Heart left ventricle (tissue), 13 donors: ENCODE measurements around the gene DGKZ.

Experiments
- POLR2A ChIP-seq, 2 donors: fragments of 450-650 bp; IDR thresholded peaks; one replicate each; pipeline ENCODE4 v1.6.1; 2017; ENCODE audit warnings: antibody characterized with exemption in 2 of 2, mild to moderate bottlenecking in 2 of 2, moderate library complexity in 2 of 2
- TF ChIP-seq, protein P1 (sequence below), 12 donors: fragments of 200-600 bp; sonication (generic) in 4 of 12; IDR thresholded peaks; one replicate each; pipeline versions ENCODE4 v1.5.0 to v1.8.0; 2018 to 2022; ENCODE audit warnings: antibody characterized with exemption in 12 of 12, mild to moderate bottlenecking in 5 of 12
- donor health status: ischemic (EF 13 %, LVEDD 7.1; RV severe dilation, severe dysfunction).
- donor health status: DM: no; HTN: yes; CAD: no.
- donor health status: DM: no; HTN: no; CAD: no.
- donor health status: ischemic (EF 25% LVEDD 6.9; RV normal size, moderate dysfunction).
- donor health status: ischemic (EF 25% LVEDD 5.7; RV mildly dilated, moderate dysfunction).
- donor health status: ischemic (EF 35%, LVEDD 5.7; RV mildly dilated, moderate dysfunction).
- donor health status: nonischemic (EF 11% LVEDD 7.7; RV severe dilation, severe dysfunction).
- donor health status: DM: yes; HTN: yes; CAD: no.
- donor health status: PGD.
- donor health status: ischemic (EF 29% LVEDD 5.4; RV normal size, mild dysfunction).
- donor health status: nonischemic (EF 23%, LVEDD 6.1; RV moderate dilation, normal function).

GRCh38 chr11:46378296-46378695 lies 31.0 kb downstream of the DGKZ start:
- TF ChIP-seq, protein P1, sequence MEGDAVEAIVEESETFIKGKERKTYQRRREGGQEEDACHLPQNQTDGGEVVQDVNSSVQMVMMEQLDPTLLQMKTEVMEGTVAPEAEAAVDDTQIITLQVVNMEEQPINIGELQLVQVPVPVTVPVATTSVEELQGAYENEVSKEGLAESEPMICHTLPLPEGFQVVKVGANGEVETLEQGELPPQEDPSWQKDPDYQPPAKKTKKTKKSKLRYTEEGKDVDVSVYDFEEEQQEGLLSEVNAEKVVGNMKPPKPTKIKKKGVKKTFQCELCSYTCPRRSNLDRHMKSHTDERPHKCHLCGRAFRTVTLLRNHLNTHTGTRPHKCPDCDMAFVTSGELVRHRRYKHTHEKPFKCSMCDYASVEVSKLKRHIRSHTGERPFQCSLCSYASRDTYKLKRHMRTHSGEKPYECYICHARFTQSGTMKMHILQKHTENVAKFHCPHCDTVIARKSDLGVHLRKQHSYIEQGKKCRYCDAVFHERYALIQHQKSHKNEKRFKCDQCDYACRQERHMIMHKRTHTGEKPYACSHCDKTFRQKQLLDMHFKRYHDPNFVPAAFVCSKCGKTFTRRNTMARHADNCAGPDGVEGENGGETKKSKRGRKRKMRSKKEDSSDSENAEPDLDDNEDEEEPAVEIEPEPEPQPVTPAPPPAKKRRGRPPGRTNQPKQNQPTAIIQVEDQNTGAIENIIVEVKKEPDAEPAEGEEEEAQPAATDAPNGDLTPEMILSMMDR (IDR thresholded peaks at IDR 0.05): no peak
- no peak for TF ChIP-seq POLR2A (IDR thresholded peaks at IDR 0.05)
